ENCODE data around the gene XPNPEP2.

Gene XPNPEP2

GRCh38 chrX:129749069-129749468 lies 10.3 kb downstream of the XPNPEP2 start:
- no peaks in the 10 kb centered on the region for H3K36me3 ChIP-seq (ENCODE audit: control insufficient read depth, insufficient read depth, low read length)
- WGBS, 2 experiments (ENCODE audit: insufficient coverage in 2 of 2), result no CpG with 5 or more reads among the region's 2 CpGs
- no peaks in the 10 kb centered on the region for H3K9me3 ChIP-seq (ENCODE audit: control insufficient read depth, low read length)
- H3K27ac ChIP-seq (ENCODE audit: low read depth, low read length, severe bottlenecking), result no peak overlapping the region
- H3K4me3 ChIP-seq (ENCODE audit: extremely low read depth, insufficient read depth, low read length, poor library complexity, severe bottlenecking), result no peak overlapping the region
- H3K4me1 ChIP-seq (ENCODE audit: control insufficient read depth, insufficient read depth, low read length, poor library complexity, severe bottlenecking), result no peaks in the 10 kb centered on the region

- no peaks in the 10 kb centered on the region for H3K9me3 ChIP-seq (ENCODE audit: control insufficient read depth, low read length)
- peaks cover 7% of the 10 kb centered on the region for H3K4me1 ChIP-seq (ENCODE audit: control insufficient read depth, insufficient read depth, low read length, poor library complexity, severe bottlenecking)
- no peak overlapping the region for H3K27ac ChIP-seq (ENCODE audit: low read depth, low read length, severe bottlenecking)
- no peaks in the 10 kb centered on the region for H3K36me3 ChIP-seq (ENCODE audit: control insufficient read depth, insufficient read depth, low read length)
- H3K4me3 ChIP-seq (ENCODE audit: extremely low read depth, insufficient read depth, low read length, poor library complexity, severe bottlenecking), result no peak overlapping the region
- 93 to 100% methylated on average over 2 to 3 of the region's 8 CpGs for WGBS, 2 experiments (ENCODE audit: insufficient coverage in 2 of 2)
These were observed 12.2 kb downstream of the XPNPEP2 start for GRCh38 chrX:129750971-129751370.

GRCh38 chrX:129754056-129755024 lies 15.6 kb downstream of the XPNPEP2 start:
- H3K4me1 ChIP-seq (ENCODE audit: control insufficient read depth, insufficient read depth, low read length, poor library complexity, severe bottlenecking), result peaks cover 7% of the 10 kb centered on the region
- H3K4me3 ChIP-seq (ENCODE audit: extremely low read depth, insufficient read depth, low read length, poor library complexity, severe bottlenecking), result no peak overlapping the region
- 25 to 57% methylated on average over 6 to 7 of the region's 22 CpGs for WGBS, 2 experiments (ENCODE audit: insufficient coverage in 2 of 2)
- no peaks in the 10 kb centered on the region for H3K36me3 ChIP-seq (ENCODE audit: control insufficient read depth, insufficient read depth, low read length)
- no peaks in the 10 kb centered on the region for H3K9me3 ChIP-seq (ENCODE audit: control insufficient read depth, low read length)
- H3K27ac ChIP-seq (ENCODE audit: low read depth, low read length, severe bottlenecking), result no peak overlapping the region

GRCh38 chrX:129755779-129756650 lies 17.2 kb downstream of the XPNPEP2 start:
- Histone ChIP-seq H3K4me3 (ENCODE audit: extremely low read depth, insufficient read depth, low read length, poor library complexity, severe bottlenecking) (no peak overlapping the region), H3K27ac (ENCODE audit: low read depth, low read length, severe bottlenecking) (no peak overlapping the region), H3K4me1 (ENCODE audit: control insufficient read depth, insufficient read depth, low read length, poor library complexity, severe bottlenecking) (peaks cover 7% of the 10 kb centered on the region), H3K36me3 (ENCODE audit: control insufficient read depth, insufficient read depth, low read length) (no peaks in the 10 kb centered on the region), H3K9me3 (ENCODE audit: control insufficient read depth, low read length) (no peaks in the 10 kb centered on the region)
- WGBS, 2 experiments (ENCODE audit: insufficient coverage in 2 of 2), result 64 to 86% methylated on average over 3 to 8 of the region's 18 CpGs

GRCh38 chrX:129759576-129760061 lies 20.8 kb downstream of the XPNPEP2 start:
- no peaks in the 10 kb centered on the region for H3K36me3 ChIP-seq (ENCODE audit: control insufficient read depth, insufficient read depth, low read length)
- H3K4me3 ChIP-seq (ENCODE audit: extremely low read depth, insufficient read depth, low read length, poor library complexity, severe bottlenecking), result no peak overlapping the region
- no peaks in the 10 kb centered on the region for H3K9me3 ChIP-seq (ENCODE audit: control insufficient read depth, low read length)
- peaks cover 2% of the 10 kb centered on the region for H3K4me1 ChIP-seq (ENCODE audit: control insufficient read depth, insufficient read depth, low read length, poor library complexity, severe bottlenecking)
- 53 to 88% methylated on average over 6 to 8 of the region's 14 CpGs for WGBS, 2 experiments (ENCODE audit: insufficient coverage in 2 of 2)
- H3K27ac ChIP-seq (ENCODE audit: low read depth, low read length, severe bottlenecking), result no peak overlapping the region

GRCh38 chrX:129760155-129760554 lies 21.4 kb downstream of the XPNPEP2 start:
- H3K36me3 ChIP-seq (ENCODE audit: control insufficient read depth, insufficient read depth, low read length), result no peaks in the 10 kb centered on the region
- no peak overlapping the region for H3K27ac ChIP-seq (ENCODE audit: low read depth, low read length, severe bottlenecking)
- no peak overlapping the region for H3K4me3 ChIP-seq (ENCODE audit: extremely low read depth, insufficient read depth, low read length, poor library complexity, severe bottlenecking)
- 93 to 100% methylated on average over 1 to 3 of the region's 9 CpGs for WGBS, 2 experiments (ENCODE audit: insufficient coverage in 2 of 2)
- no peaks in the 10 kb centered on the region for H3K4me1 ChIP-seq (ENCODE audit: control insufficient read depth, insufficient read depth, low read length, poor library complexity, severe bottlenecking)
- no peaks in the 10 kb centered on the region for H3K9me3 ChIP-seq (ENCODE audit: control insufficient read depth, low read length)

GRCh38 chrX:129760981-129761380 lies 22.2 kb downstream of the XPNPEP2 start:
- Histone ChIP-seq H3K4me3 (ENCODE audit: extremely low read depth, insufficient read depth, low read length, poor library complexity, severe bottlenecking) (no peak overlapping the region), H3K4me1 (ENCODE audit: control insufficient read depth, insufficient read depth, low read length, poor library complexity, severe bottlenecking) (no peaks in the 10 kb centered on the region), H3K9me3 (ENCODE audit: control insufficient read depth, low read length) (no peaks in the 10 kb centered on the region), H3K27ac (ENCODE audit: low read depth, low read length, severe bottlenecking) (no peak overlapping the region), H3K36me3 (ENCODE audit: control insufficient read depth, insufficient read depth, low read length) (no peaks in the 10 kb centered on the region)
- WGBS, 2 experiments (ENCODE audit: insufficient coverage in 2 of 2), result no CpG with 5 or more reads among the region's 6 CpGs

- no peaks in the 10 kb centered on the region for H3K4me1 ChIP-seq (ENCODE audit: control insufficient read depth, insufficient read depth, low read length, poor library complexity, severe bottlenecking)
- H3K36me3 ChIP-seq (ENCODE audit: control insufficient read depth, insufficient read depth, low read length), result no peaks in the 10 kb centered on the region
- H3K4me3 ChIP-seq (ENCODE audit: extremely low read depth, insufficient read depth, low read length, poor library complexity, severe bottlenecking), result no peak overlapping the region
- 100% methylated on average over 1 of the region's 4 CpGs; no CpG with 5 or more reads in 1 of the 2 experiments for WGBS, 2 experiments (ENCODE audit: insufficient coverage in 2 of 2)
- H3K9me3 ChIP-seq (ENCODE audit: control insufficient read depth, low read length), result no peaks in the 10 kb centered on the region
- H3K27ac ChIP-seq (ENCODE audit: low read depth, low read length, severe bottlenecking), result no peak overlapping the region
These were observed 22.8 kb downstream of the XPNPEP2 start for GRCh38 chrX:129761596-129761995.

GRCh38 chrX:129762448-129762847 lies 23.7 kb downstream of the XPNPEP2 start:
- no peaks in the 10 kb centered on the region for H3K4me1 ChIP-seq (ENCODE audit: control insufficient read depth, insufficient read depth, low read length, poor library complexity, severe bottlenecking)
- WGBS, 2 experiments (ENCODE audit: insufficient coverage in 2 of 2), result no CpG with 5 or more reads among the region's 3 CpGs
- H3K4me3 ChIP-seq (ENCODE audit: extremely low read depth, insufficient read depth, low read length, poor library complexity, severe bottlenecking), result no peak overlapping the region
- no peaks in the 10 kb centered on the region for H3K36me3 ChIP-seq (ENCODE audit: control insufficient read depth, insufficient read depth, low read length)
- no peak overlapping the region for H3K27ac ChIP-seq (ENCODE audit: low read depth, low read length, severe bottlenecking)
- no peaks in the 10 kb centered on the region for H3K9me3 ChIP-seq (ENCODE audit: control insufficient read depth, low read length)

GRCh38 chrX:129763666-129764065 lies 24.9 kb downstream of the XPNPEP2 start:
- Histone ChIP-seq H3K4me3 (ENCODE audit: extremely low read depth, insufficient read depth, low read length, poor library complexity, severe bottlenecking) (no peak overlapping the region), H3K4me1 (ENCODE audit: control insufficient read depth, insufficient read depth, low read length, poor library complexity, severe bottlenecking) (no peaks in the 10 kb centered on the region), H3K36me3 (ENCODE audit: control insufficient read depth, insufficient read depth, low read length) (no peaks in the 10 kb centered on the region), H3K27ac (ENCODE audit: low read depth, low read length, severe bottlenecking) (no peak overlapping the region), H3K9me3 (ENCODE audit: control insufficient read depth, low read length) (no peaks in the 10 kb centered on the region)
